Effector memory CD4-positive, alpha-beta T cell (primary cell): ENCODE measurements around the gene RNF130.

Experiments
- DNase-seq, 3 donors: peaks; one replicate each; pipeline ENCODE4 v3.0.0-alpha.2; 2020
- H3K27ac ChIP-seq: 2 replicates; pipeline ENCODE4 v1.7.0; 2013; ENCODE audit warnings: mild to moderate bottlenecking, low read length, moderate library complexity; ENCODE audit not compliant: insufficient read depth, poor library complexity, severe bottlenecking
- H3K27me3 ChIP-seq: replicated peaks from 2 replicates; pipeline ENCODE4 v1.7.0; 2013; ENCODE audit warnings: mild to moderate bottlenecking, low read length; ENCODE audit not compliant: insufficient read depth, control insufficient read depth, poor library complexity, severe bottlenecking
- H3K36me3 ChIP-seq: 2 replicates; pipeline ENCODE4 v1.7.0; 2013; ENCODE audit warnings: mild to moderate bottlenecking, low read length, moderate library complexity; ENCODE audit not compliant: control insufficient read depth, insufficient read depth
- H3K4me1 ChIP-seq: 2 replicates; pipeline ENCODE4 v1.7.0; 2013; ENCODE audit warnings: low read length, mild to moderate bottlenecking; ENCODE audit not compliant: control insufficient read depth, insufficient read depth, poor library complexity, severe bottlenecking
- H3K4me3 ChIP-seq: 2 replicates; pipeline ENCODE4 v1.7.0; 2013; ENCODE audit warnings: low read length, low read depth, mild to moderate bottlenecking; ENCODE audit not compliant: insufficient read depth, poor library complexity, severe bottlenecking
- H3K9me3 ChIP-seq: 2 replicates; pipeline ENCODE4 v1.7.0; 2013; ENCODE audit warnings: mild to moderate bottlenecking, low read length, moderate library complexity; ENCODE audit not compliant: control insufficient read depth

Gene RNF130

GRCh38 chr5:179923436-179923835, 148.1 kb downstream of the RNF130 start:
- Histone ChIP-seq H3K27me3 (no peaks in the 10 kb centered on the region), H3K9me3 (no peaks in the 10 kb centered on the region), H3K4me3 (no peak overlapping the region), H3K27ac (no peak overlapping the region), H3K36me3 (no peaks in the 10 kb centered on the region), H3K4me1 (no peaks in the 10 kb centered on the region)
- DNase-seq: no peak

- no peak overlapping the region for H3K27ac ChIP-seq
- H3K27me3 ChIP-seq: no peaks in the 10 kb centered on the region
- no peaks in the 10 kb centered on the region for H3K4me1 ChIP-seq
- DNase-seq: no peak
- H3K9me3 ChIP-seq: no peaks in the 10 kb centered on the region
- no peak overlapping the region for H3K4me3 ChIP-seq
- no peaks in the 10 kb centered on the region for H3K36me3 ChIP-seq
Observed at GRCh38 chr5:179920175-179920574, 151.4 kb downstream of the RNF130 start.

- H3K4me1 ChIP-seq: no peaks in the 10 kb centered on the region
- H3K27ac ChIP-seq: no peak overlapping the region
- H3K9me3 ChIP-seq: no peaks in the 10 kb centered on the region
- no peaks in the 10 kb centered on the region for H3K36me3 ChIP-seq
- H3K4me3 ChIP-seq: no peak overlapping the region
- no peak for DNase-seq
- no peaks in the 10 kb centered on the region for H3K27me3 ChIP-seq
Observed at GRCh38 chr5:179919487-179920060, 152.0 kb downstream of the RNF130 start.

GRCh38 chr5:179918742-179919486, 152.6 kb downstream of the RNF130 start:
- Histone ChIP-seq H3K27ac (no peak overlapping the region), H3K36me3 (no peaks in the 10 kb centered on the region), H3K27me3 (no peaks in the 10 kb centered on the region), H3K4me1 (no peaks in the 10 kb centered on the region), H3K4me3 (no peak overlapping the region), H3K9me3 (no peaks in the 10 kb centered on the region)
- DNase-seq: no peak

- H3K4me3 ChIP-seq: no peak overlapping the region
- H3K9me3 ChIP-seq: no peaks in the 10 kb centered on the region
- no peaks in the 10 kb centered on the region for H3K4me1 ChIP-seq
- no peak overlapping the region for H3K27ac ChIP-seq
- DNase-seq: no peak
- no peaks in the 10 kb centered on the region for H3K36me3 ChIP-seq
- H3K27me3 ChIP-seq: no peaks in the 10 kb centered on the region
Observed at GRCh38 chr5:179916523-179916922, 155.0 kb downstream of the RNF130 start.

GRCh38 chr5:179915406-179915935, 156.1 kb downstream of the RNF130 start:
- no peaks in the 10 kb centered on the region for H3K27me3 ChIP-seq
- no peaks in the 10 kb centered on the region for H3K9me3 ChIP-seq
- H3K4me1 ChIP-seq: no peaks in the 10 kb centered on the region
- H3K4me3 ChIP-seq: no peak overlapping the region
- no peak for DNase-seq
- no peaks in the 10 kb centered on the region for H3K36me3 ChIP-seq
- H3K27ac ChIP-seq: no peak overlapping the region

- H3K27ac ChIP-seq: no peak overlapping the region
- H3K36me3 ChIP-seq: no peaks in the 10 kb centered on the region
- H3K4me1 ChIP-seq: no peaks in the 10 kb centered on the region
- no peaks in the 10 kb centered on the region for H3K27me3 ChIP-seq
- no peak overlapping the region for H3K4me3 ChIP-seq
- no peak for DNase-seq
- H3K9me3 ChIP-seq: no peaks in the 10 kb centered on the region
Observed at GRCh38 chr5:179914032-179914755, 157.4 kb downstream of the RNF130 start.

- no peak overlapping the region for H3K27ac ChIP-seq
- H3K9me3 ChIP-seq: no peaks in the 10 kb centered on the region
- no peak overlapping the region for H3K4me3 ChIP-seq
- no peak for DNase-seq
- H3K36me3 ChIP-seq: no peaks in the 10 kb centered on the region
- no peaks in the 10 kb centered on the region for H3K27me3 ChIP-seq
- peaks cover 2% of the 10 kb centered on the region for H3K4me1 ChIP-seq
Observed at GRCh38 chr5:179913461-179913860, 158.1 kb downstream of the RNF130 start.

- no peak overlapping the region for H3K27ac ChIP-seq
- DNase-seq: no peak
Observed at GRCh38 chr5:179912951-179913350, 158.6 kb downstream of the RNF130 start.

GRCh38 chr5:179912386-179912785, 159.2 kb downstream of the RNF130 start:
- Histone ChIP-seq H3K9me3 (no peaks in the 10 kb centered on the region), H3K27me3 (no peaks in the 10 kb centered on the region), H3K36me3 (no peaks in the 10 kb centered on the region), H3K4me3 (no peak overlapping the region), H3K4me1 (peaks cover 7% of the 10 kb centered on the region), H3K27ac (no peak overlapping the region)
- no peak for DNase-seq

More at GRCh38 chr5:179912951-179913350, 158.6 kb downstream of the RNF130 start:
- Histone ChIP-seq H3K27me3 (no peaks in the 10 kb centered on the region), H3K4me3 (no peak overlapping the region), H3K9me3 (no peaks in the 10 kb centered on the region), H3K4me1 (peaks cover 7% of the 10 kb centered on the region), H3K36me3 (no peaks in the 10 kb centered on the region)
